GM23248 (cell line): Measurements from ENCODE around the gene MACROH2A2. TPM values are rescaled to one million over a fixed set of nuclear protein-coding genes. Genes with fewer than 3 reads are reported as not detected.

Experiments
- DNase-seq: peaks from one replicate; pipeline ENCODE4 v3.0.0-alpha.2; 2015
- H2AFZ ChIP-seq: fragments of 200-600 bp; sonication (generic); 2 replicates; pipeline ENCODE4 v1.6.1; 2016; ENCODE audit warnings: antibody characterized with exemption
- H3F3A ChIP-seq: fragments of 200-600 bp; sonication (generic); 2 replicates; pipeline ENCODE4 v1.6.1; 2016; ENCODE audit warnings: mild to moderate bottlenecking, antibody characterized with exemption, mixed run types; ENCODE audit not compliant: insufficient read depth
- H3K27ac ChIP-seq: fragments of 200-600 bp; sonication (generic); 2 replicates; pipeline ENCODE4 v1.5.1; 2016; ENCODE audit warnings: mild to moderate bottlenecking
- H3K27me3 ChIP-seq: fragments of 200-600 bp; sonication (generic); replicated peaks from 2 replicates; pipeline ENCODE4 v1.6.1; 2016; ENCODE audit warnings: mild to moderate bottlenecking; ENCODE audit not compliant: insufficient read depth
- H3K36me3 ChIP-seq: fragments of 200-600 bp; sonication (generic); 2 replicates; pipeline ENCODE4 v1.6.1; 2016; ENCODE audit warnings: low read depth, mild to moderate bottlenecking
- H3K4me1 ChIP-seq: fragments of 200-600 bp; sonication (generic); 2 replicates; pipeline ENCODE4 v1.6.1; 2016; ENCODE audit warnings: mild to moderate bottlenecking; ENCODE audit not compliant: insufficient read depth
- H3K4me2 ChIP-seq: fragments of 200-600 bp; sonication (generic); one replicate; pipeline ENCODE4 v1.6.1; 2016; ENCODE audit warnings: mild to moderate bottlenecking; ENCODE audit not compliant: unreplicated experiment
- H3K4me3 ChIP-seq: fragments of 200-600 bp; sonication (generic); 2 replicates; pipeline ENCODE4 v1.5.1; 2016; ENCODE audit warnings: mild to moderate bottlenecking
- H3K79me2 ChIP-seq: fragments of 200-600 bp; sonication (generic); 2 replicates; pipeline ENCODE4 v1.6.1; 2016; ENCODE audit warnings: mild to moderate bottlenecking; ENCODE audit not compliant: insufficient read depth
- H3K9ac ChIP-seq: fragments of 200-600 bp; sonication (generic); 2 replicates; pipeline ENCODE4 v1.6.1; 2016; ENCODE audit warnings: mild to moderate bottlenecking
- H3K9me2 ChIP-seq: fragments of 200-600 bp; sonication (generic); 2 replicates; pipeline ENCODE4 v1.6.1; 2016; ENCODE audit warnings: mixed run types, mild to moderate bottlenecking, moderate library complexity; ENCODE audit not compliant: insufficient read depth
- H3K9me3 ChIP-seq: fragments of 200-600 bp; sonication (generic); one replicate; pipeline ENCODE4 v1.6.1; 2017; ENCODE audit warnings: low read depth
- H4K20me1 ChIP-seq: fragments of 200-600 bp; sonication (generic); 2 replicates; pipeline ENCODE4 v1.6.0; 2016; ENCODE audit not compliant: insufficient read depth
- EZH2 ChIP-seq: fragments of 200-600 bp; sonication (generic); IDR thresholded peaks from 2 replicates; pipeline ENCODE4 v1.6.1; 2018; ENCODE audit warnings: antibody characterized with exemption, mild to moderate bottlenecking; ENCODE audit not compliant: insufficient read depth, poor library complexity, severe bottlenecking
- EZH2phosphoT487 ChIP-seq: fragments of 200-600 bp; sonication (generic); IDR thresholded peaks from 2 replicates; pipeline ENCODE4 v1.6.1; 2018; ENCODE audit warnings: antibody characterized with exemption, moderate library complexity, mild to moderate bottlenecking, low read depth; ENCODE audit not compliant: insufficient read depth
- WGBS, 2 experiments: methylation state at CpG; one replicate each; pipeline ENCODE4 v1.1.6; 2015 to 2017; ENCODE audit warnings: low lambda C conversion rate in 2 of 2, low coverage in 1 of 2; ENCODE audit errors: missing lambda C conversion rate in 2 of 2; 5-methylcytosine and 5-hydroxymethylcytosine counted together
- in situ Hi-C: fragments of 300-500 bp; cut with MboI; formaldehyde crosslinking; loops from 2 replicates; pipeline ENCODE4 v1.15.0; 2020
- polyA plus RNA-seq: library from polyadenylated mRNA; unstranded; fragments of >200 nt; fragmentation: Nextera tagmentation; extraction: Ambion mirVana; gene quantifications from 2 replicates; pipeline ENCODE4 v1.2.1, GENCODE V29; 2016
- total RNA-seq: library from RNA; depleted of rRNA; stranded (reverse); fragments of >200 nt; shearing (Covaris generic); gene quantifications from 2 replicates; pipeline ENCODE4 v1.2.3, GENCODE V29; 2014

Gene MACROH2A2
- total and polyA plus RNA-seq, 2 experiments from 2014 or later = 11.4 to 14.7 TPM

- in situ Hi-C loops = no loop called here
- H3K9ac ChIP-seq = no peak overlapping the region
- 89 to 90% methylated on average over 10 of the region's 10 CpGs for whole genome bisulfite sequencing, 2 experiments
These were observed 71.2 kb downstream of the MACROH2A2 start for GRCh38 chr10:70123817-70124216.

GRCh38 chr10:70124415-70124814, 71.8 kb downstream of the MACROH2A2 start:
- no peak overlapping the region for H3K27ac ChIP-seq

More at GRCh38 chr10:70123817-70124216, 71.2 kb downstream of the MACROH2A2 start:
- no peak overlapping the region for H3K27ac ChIP-seq
- H3F3A ChIP-seq = no peaks in the 10 kb centered on the region
- H2AFZ ChIP-seq = no peak overlapping the region
- no peaks in the 10 kb centered on the region for H3K9me2 ChIP-seq
- no peaks in the 10 kb centered on the region for H3K4me1 ChIP-seq
- H3K4me2 ChIP-seq = no peak overlapping the region
- no peak for DNase-seq
- H3K27me3 ChIP-seq = no peaks in the 10 kb centered on the region
- H3K79me2 ChIP-seq = no peaks in the 10 kb centered on the region
- H3K36me3 ChIP-seq = no peaks in the 10 kb centered on the region; the same call in 1 of the 2 replicates
- H4K20me1 ChIP-seq = no peaks in the 10 kb centered on the region
- no peak overlapping the region for H3K4me3 ChIP-seq
- TF ChIP-seq EZH2 (no peak), EZH2phosphoT487 (no peak)
- H3K9me3 ChIP-seq = no peaks in the 10 kb centered on the region

GRCh38 chr10:70124918-70125317, 72.3 kb downstream of the MACROH2A2 start:
- Histone ChIP-seq H3K9me2 (no peaks in the 10 kb centered on the region), H2AFZ (no peak overlapping the region), H3K4me2 (no peak overlapping the region), H3K27me3 (no peaks in the 10 kb centered on the region), H3K9me3 (no peaks in the 10 kb centered on the region), H4K20me1 (no peaks in the 10 kb centered on the region), H3K9ac (no peak overlapping the region), H3K4me1 (no peaks in the 10 kb centered on the region), H3K79me2 (no peaks in the 10 kb centered on the region), H3K4me3 (no peak overlapping the region), H3K36me3 (no peaks in the 10 kb centered on the region; the same call in 1 of the 2 replicates), H3F3A (no peaks in the 10 kb centered on the region), H3K27ac (no peak overlapping the region)
- TF ChIP-seq EZH2phosphoT487 (no peak), EZH2 (no peak)
- WGBS, 2 experiments = 96 to 98% methylated on average over 3 of the region's 3 CpGs
- in situ Hi-C loops = no loop called here
- no peak for DNase-seq

More at GRCh38 chr10:70124415-70124814, 71.8 kb downstream of the MACROH2A2 start:
- H3K36me3 ChIP-seq = no peaks in the 10 kb centered on the region; the same call in 1 of the 2 replicates
- H3K79me2 ChIP-seq = no peaks in the 10 kb centered on the region
- H3K27me3 ChIP-seq = no peaks in the 10 kb centered on the region
- WGBS, 2 experiments = 100% methylated on average over 1 of the region's 1 CpG
- no peak for TF ChIP-seq EZH2phosphoT487
- TF ChIP-seq EZH2 = no peak
- no peaks in the 10 kb centered on the region for H4K20me1 ChIP-seq
- no peak overlapping the region for H2AFZ ChIP-seq
- H3K4me2 ChIP-seq = no peak overlapping the region
- no peaks in the 10 kb centered on the region for H3K4me1 ChIP-seq
- H3K9me3 ChIP-seq = no peaks in the 10 kb centered on the region
- in situ Hi-C loops = no loop called here
- DNase-seq = no peak
- no peak overlapping the region for H3K4me3 ChIP-seq
- no peak overlapping the region for H3K9ac ChIP-seq
- H3F3A ChIP-seq = no peaks in the 10 kb centered on the region
- H3K9me2 ChIP-seq = no peaks in the 10 kb centered on the region

- Histone ChIP-seq H3K27me3 (no peaks in the 10 kb centered on the region), H3K9me2 (no peaks in the 10 kb centered on the region), H3K27ac (no peak overlapping the region), H3K9me3 (no peaks in the 10 kb centered on the region), H3K36me3 (no peaks in the 10 kb centered on the region), H3K9ac (no peak overlapping the region), H3K4me3 (no peak overlapping the region), H3K4me1 (peaks cover 7% of the 10 kb centered on the region), H4K20me1 (no peaks in the 10 kb centered on the region), H3F3A (peaks cover 9% of the 10 kb centered on the region), H3K4me2 (no peak overlapping the region), H3K79me2 (no peaks in the 10 kb centered on the region), H2AFZ (no peak overlapping the region)
- no peak for TF ChIP-seq EZH2phosphoT487
- TF ChIP-seq EZH2 = no peak
- in situ Hi-C loops = no loop called here
- WGBS, 2 experiments = 91 to 95% methylated on average over 5 of the region's 5 CpGs
- DNase-seq = no peak
These were observed 73.4 kb downstream of the MACROH2A2 start for GRCh38 chr10:70125918-70126552.
